GM23338 (cell line): ENCODE results near the gene AGBL4. TPM values are rescaled to one million over a fixed set of nuclear protein-coding genes. Genes with fewer than 3 reads are reported as not detected.

Experiments
- ATAC-seq: fragments of 200-7000 bp; cut with Tn5 transposase; 3 replicates; pipeline ENCODE4 v1.9.1; 2020
- DNase-seq: peaks from one replicate; pipeline ENCODE4 v3.0.0-alpha.2; 2015; ENCODE audit warnings: low spot score
- H2AFZ ChIP-seq: fragments of 200-600 bp; sonication (generic); 2 replicates; pipeline ENCODE4 v1.8.0; 2016; ENCODE audit warnings: antibody characterized with exemption, mild to moderate bottlenecking, moderate library complexity
- H3F3A ChIP-seq: fragments of 200-600 bp; sonication (generic); replicated peaks from 2 replicates; pipeline ENCODE4 v1.8.0; 2017; ENCODE audit warnings: antibody characterized with exemption, mixed run types, low read depth
- H3K27ac ChIP-seq: fragments of 200-600 bp; sonication (generic); 2 replicates; pipeline ENCODE4 v1.6.1; 2016; ENCODE audit warnings: low read depth
- H3K27me3 ChIP-seq: fragments of 200-600 bp; sonication (generic); 2 replicates; pipeline ENCODE4 v1.8.0; 2016; ENCODE audit warnings: mild to moderate bottlenecking, mixed run types, moderate library complexity; ENCODE audit not compliant: insufficient read depth
- H3K36me3 ChIP-seq: fragments of 200-600 bp; sonication (generic); 2 replicates; pipeline ENCODE4 v1.8.0; 2016; ENCODE audit warnings: mild to moderate bottlenecking; ENCODE audit not compliant: insufficient read depth
- H3K4me1 ChIP-seq: fragments of 200-600 bp; sonication (generic); 2 replicates; pipeline ENCODE4 v1.8.0; 2016; ENCODE audit warnings: mild to moderate bottlenecking, moderate library complexity; ENCODE audit not compliant: insufficient read depth
- H3K4me2 ChIP-seq: fragments of 200-600 bp; sonication (generic); 2 replicates; pipeline ENCODE4 v1.7.1; 2017; ENCODE audit warnings: mixed run types
- H3K4me3 ChIP-seq: fragments of 200-600 bp; sonication (generic); 2 replicates; pipeline ENCODE4 v1.6.1; 2016; ENCODE audit warnings: mixed run types
- H3K79me2 ChIP-seq: fragments of 200-600 bp; sonication (generic); replicated peaks from 2 replicates; pipeline ENCODE4 v1.8.0; 2017; ENCODE audit warnings: mild to moderate bottlenecking; ENCODE audit not compliant: insufficient read depth
- H3K9me2 ChIP-seq: fragments of 200-600 bp; sonication (generic); 2 replicates; pipeline ENCODE4 v1.8.0; 2017; ENCODE audit not compliant: insufficient read depth
- H4K20me1 ChIP-seq: fragments of 200-600 bp; sonication (generic); replicated peaks from 2 replicates; pipeline ENCODE4 v1.8.0; 2017; ENCODE audit warnings: mild to moderate bottlenecking; ENCODE audit not compliant: insufficient read depth
- H3K27ac Mint-ChIP-seq: 2 replicates; pipeline ENCODE4 v1.8.0; 2020; ENCODE audit warnings: inconsistent platforms, mild to moderate bottlenecking, moderate library complexity, mixed read lengths
- H3K27me3 Mint-ChIP-seq: 3 replicates; pipeline ENCODE4 v1.8.0; 2022; ENCODE audit warnings: low read depth, mild to moderate bottlenecking, moderate library complexity, mixed read lengths, inconsistent platforms; ENCODE audit not compliant: insufficient read depth, poor library complexity
- H3K36me3 Mint-ChIP-seq: 3 replicates; pipeline ENCODE4 v1.8.0; 2021; ENCODE audit warnings: low read depth, mild to moderate bottlenecking, inconsistent platforms, moderate library complexity, mixed read lengths
- H3K4me1 Mint-ChIP-seq: 3 replicates; pipeline ENCODE4 v1.8.0; 2020; ENCODE audit warnings: mild to moderate bottlenecking, inconsistent platforms, mixed read lengths
- H3K4me3 Mint-ChIP-seq: 3 replicates; pipeline ENCODE4 v1.8.0; 2021; ENCODE audit warnings: moderate library complexity, mild to moderate bottlenecking, inconsistent platforms, mixed read lengths
- H3K9me3 Mint-ChIP-seq: 3 replicates; pipeline ENCODE4 v1.8.0; 2020; ENCODE audit warnings: moderate library complexity, mild to moderate bottlenecking, inconsistent platforms, mixed read lengths
- CREB1 ChIP-seq: fragments of 250-450 bp; sonication (Bioruptor Pico); IDR thresholded peaks from 2 replicates; pipeline ENCODE4 v1.5.0; 2020; ENCODE audit warnings: low read depth, mild to moderate bottlenecking, moderate library complexity
- EZH2 ChIP-seq: fragments of 200-600 bp; sonication (generic); IDR thresholded peaks from one replicate; pipeline ENCODE4 v1.8.0; 2017; ENCODE audit warnings: antibody characterized with exemption, mild to moderate bottlenecking, low read depth; ENCODE audit not compliant: unreplicated experiment
- EZH2phosphoT487 ChIP-seq: fragments of 200-600 bp; sonication (generic); IDR thresholded peaks from one replicate; pipeline ENCODE4 v1.8.1; 2018; ENCODE audit warnings: antibody characterized with exemption; ENCODE audit not compliant: unreplicated experiment
- JUNB ChIP-seq: IDR thresholded peaks from one replicate; pipeline ENCODE4 v1.6.1; 2016; ENCODE audit warnings: antibody characterized with exemption; ENCODE audit not compliant: unreplicated experiment
- NANOG ChIP-seq: IDR thresholded peaks from 2 replicates; pipeline ENCODE4 v1.6.1; 2016; ENCODE audit warnings: antibody characterized with exemption, borderline replicate concordance
- POLR2AphosphoS5 ChIP-seq: IDR thresholded peaks from 2 replicates; pipeline ENCODE4 v1.6.1; 2016; ENCODE audit warnings: antibody characterized with exemption, low read depth
- STAT1 ChIP-seq: IDR thresholded peaks from one replicate; pipeline ENCODE4 v1.6.1; 2016; ENCODE audit warnings: antibody characterized with exemption; ENCODE audit not compliant: unreplicated experiment
- ZNF114 ChIP-seq: fragments of 250-450 bp; sonication (Bioruptor Pico); IDR thresholded peaks from 2 replicates; pipeline ENCODE4 v1.5.0; 2020; ENCODE audit warnings: mild to moderate bottlenecking, moderate library complexity
- polyA plus RNA-seq: library from polyadenylated mRNA; unstranded; fragments of >200 nt; fragmentation: Nextera tagmentation; extraction: Ambion mirVana; gene quantifications from 2 replicates; pipeline ENCODE4 v1.2.1, GENCODE V29; 2016
- total RNA-seq: library from RNA; depleted of rRNA; stranded (reverse); fragments of >200 nt; shearing (Covaris generic); gene quantifications from 2 replicates; pipeline ENCODE4 v1.2.3, GENCODE V29; 2014
- TF ChIP-seq, protein P1 (sequence below): fragments of 250-450 bp; sonication (Bioruptor Pico); IDR thresholded peaks from 2 replicates; pipeline ENCODE4 v1.5.0; 2020; ENCODE audit warnings: mild to moderate bottlenecking, moderate library complexity
- TF ChIP-seq, protein P2 (sequence below): IDR thresholded peaks from 2 replicates; pipeline ENCODE4 v1.6.1; 2016; ENCODE audit warnings: antibody characterized with exemption
- TF ChIP-seq, protein P3 (sequence below): IDR thresholded peaks from one replicate; pipeline ENCODE4 v1.6.1; 2018; ENCODE audit warnings: antibody characterized with exemption; ENCODE audit not compliant: unreplicated experiment

Gene AGBL4
- total and polyA plus RNA-seq, 2 experiments from 2014 or later: 0.91 to 1.5 TPM

DNA sequence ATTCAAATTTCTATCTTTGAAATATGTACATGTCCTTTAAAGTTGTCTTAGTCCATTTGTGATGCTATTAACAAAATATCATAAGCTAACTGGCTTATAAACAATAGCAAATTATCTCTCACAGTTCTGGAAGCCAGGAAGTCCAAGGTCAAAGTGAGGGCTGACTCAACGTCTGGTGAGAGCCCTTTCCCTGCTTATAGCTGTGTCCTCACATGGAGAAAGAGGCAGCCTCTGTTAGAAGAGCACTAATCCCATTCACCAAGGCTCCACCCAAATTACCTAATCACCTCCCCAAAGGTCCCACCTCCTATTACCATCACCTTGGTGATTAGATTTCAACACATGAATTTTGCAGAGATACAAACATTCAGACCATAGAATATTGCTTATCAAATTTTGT lies 797.0 kb downstream of the AGBL4 start (continued):
- TF ChIP-seq, protein P1, sequence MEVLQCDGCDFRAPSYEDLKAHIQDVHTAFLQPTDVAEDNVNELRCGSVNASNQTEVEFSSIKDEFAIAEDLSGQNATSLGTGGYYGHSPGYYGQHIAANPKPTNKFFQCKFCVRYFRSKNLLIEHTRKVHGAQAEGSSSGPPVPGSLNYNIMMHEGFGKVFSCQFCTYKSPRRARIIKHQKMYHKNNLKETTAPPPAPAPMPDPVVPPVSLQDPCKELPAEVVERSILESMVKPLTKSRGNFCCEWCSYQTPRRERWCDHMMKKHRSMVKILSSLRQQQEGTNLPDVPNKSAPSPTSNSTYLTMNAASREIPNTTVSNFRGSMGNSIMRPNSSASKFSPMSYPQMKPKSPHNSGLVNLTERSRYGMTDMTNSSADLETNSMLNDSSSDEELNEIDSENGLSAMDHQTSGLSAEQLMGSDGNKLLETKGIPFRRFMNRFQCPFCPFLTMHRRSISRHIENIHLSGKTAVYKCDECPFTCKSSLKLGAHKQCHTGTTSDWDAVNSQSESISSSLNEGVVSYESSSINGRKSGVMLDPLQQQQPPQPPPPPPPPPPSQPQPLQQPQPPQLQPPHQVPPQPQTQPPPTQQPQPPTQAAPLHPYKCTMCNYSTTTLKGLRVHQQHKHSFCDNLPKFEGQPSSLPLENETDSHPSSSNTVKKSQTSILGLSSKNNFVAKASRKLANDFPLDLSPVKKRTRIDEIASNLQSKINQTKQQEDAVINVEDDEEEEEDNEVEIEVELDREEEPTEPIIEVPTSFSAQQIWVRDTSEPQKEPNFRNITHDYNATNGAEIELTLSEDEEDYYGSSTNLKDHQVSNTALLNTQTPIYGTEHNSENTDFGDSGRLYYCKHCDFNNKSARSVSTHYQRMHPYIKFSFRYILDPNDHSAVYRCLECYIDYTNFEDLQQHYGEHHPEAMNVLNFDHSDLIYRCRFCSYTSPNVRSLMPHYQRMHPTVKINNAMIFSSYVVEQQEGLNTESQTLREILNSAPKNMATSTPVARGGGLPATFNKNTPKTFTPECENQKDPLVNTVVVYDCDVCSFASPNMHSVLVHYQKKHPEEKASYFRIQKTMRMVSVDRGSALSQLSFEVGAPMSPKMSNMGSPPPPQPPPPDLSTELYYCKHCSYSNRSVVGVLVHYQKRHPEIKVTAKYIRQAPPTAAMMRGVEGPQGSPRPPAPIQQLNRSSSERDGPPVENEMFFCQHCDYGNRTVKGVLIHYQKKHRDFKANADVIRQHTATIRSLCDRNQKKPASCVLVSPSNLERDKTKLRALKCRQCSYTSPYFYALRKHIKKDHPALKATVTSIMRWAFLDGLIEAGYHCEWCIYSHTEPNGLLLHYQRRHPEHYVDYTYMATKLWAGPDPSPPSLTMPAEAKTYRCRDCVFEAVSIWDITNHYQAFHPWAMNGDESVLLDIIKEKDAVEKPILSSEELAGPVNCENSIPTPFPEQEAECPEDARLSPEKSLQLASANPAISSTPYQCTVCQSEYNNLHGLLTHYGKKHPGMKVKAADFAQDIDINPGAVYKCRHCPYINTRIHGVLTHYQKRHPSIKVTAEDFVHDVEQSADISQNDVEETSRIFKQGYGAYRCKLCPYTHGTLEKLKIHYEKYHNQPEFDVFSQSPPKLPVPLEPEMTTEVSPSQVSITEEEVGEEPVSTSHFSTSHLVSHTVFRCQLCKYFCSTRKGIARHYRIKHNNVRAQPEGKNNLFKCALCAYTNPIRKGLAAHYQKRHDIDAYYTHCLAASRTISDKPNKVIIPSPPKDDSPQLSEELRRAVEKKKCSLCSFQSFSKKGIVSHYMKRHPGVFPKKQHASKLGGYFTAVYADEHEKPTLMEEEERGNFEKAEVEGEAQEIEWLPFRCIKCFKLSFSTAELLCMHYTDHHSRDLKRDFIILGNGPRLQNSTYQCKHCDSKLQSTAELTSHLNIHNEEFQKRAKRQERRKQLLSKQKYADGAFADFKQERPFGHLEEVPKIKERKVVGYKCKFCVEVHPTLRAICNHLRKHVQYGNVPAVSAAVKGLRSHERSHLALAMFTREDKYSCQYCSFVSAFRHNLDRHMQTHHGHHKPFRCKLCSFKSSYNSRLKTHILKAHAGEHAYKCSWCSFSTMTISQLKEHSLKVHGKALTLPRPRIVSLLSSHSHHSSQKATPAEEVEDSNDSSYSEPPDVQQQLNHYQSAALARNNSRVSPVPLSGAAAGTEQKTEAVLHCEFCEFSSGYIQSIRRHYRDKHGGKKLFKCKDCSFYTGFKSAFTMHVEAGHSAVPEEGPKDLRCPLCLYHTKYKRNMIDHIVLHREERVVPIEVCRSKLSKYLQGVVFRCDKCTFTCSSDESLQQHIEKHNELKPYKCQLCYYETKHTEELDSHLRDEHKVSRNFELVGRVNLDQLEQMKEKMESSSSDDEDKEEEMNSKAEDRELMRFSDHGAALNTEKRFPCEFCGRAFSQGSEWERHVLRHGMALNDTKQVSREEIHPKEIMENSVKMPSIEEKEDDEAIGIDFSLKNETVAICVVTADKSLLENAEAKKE (CRISPR knock-in tag): no peak
- TF ChIP-seq, protein P2, sequence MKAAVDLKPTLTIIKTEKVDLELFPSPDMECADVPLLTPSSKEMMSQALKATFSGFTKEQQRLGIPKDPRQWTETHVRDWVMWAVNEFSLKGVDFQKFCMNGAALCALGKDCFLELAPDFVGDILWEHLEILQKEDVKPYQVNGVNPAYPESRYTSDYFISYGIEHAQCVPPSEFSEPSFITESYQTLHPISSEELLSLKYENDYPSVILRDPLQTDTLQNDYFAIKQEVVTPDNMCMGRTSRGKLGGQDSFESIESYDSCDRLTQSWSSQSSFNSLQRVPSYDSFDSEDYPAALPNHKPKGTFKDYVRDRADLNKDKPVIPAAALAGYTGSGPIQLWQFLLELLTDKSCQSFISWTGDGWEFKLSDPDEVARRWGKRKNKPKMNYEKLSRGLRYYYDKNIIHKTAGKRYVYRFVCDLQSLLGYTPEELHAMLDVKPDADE: no peak
- TF ChIP-seq STAT1 (no peak), EZH2phosphoT487 (no peak)

DNA sequence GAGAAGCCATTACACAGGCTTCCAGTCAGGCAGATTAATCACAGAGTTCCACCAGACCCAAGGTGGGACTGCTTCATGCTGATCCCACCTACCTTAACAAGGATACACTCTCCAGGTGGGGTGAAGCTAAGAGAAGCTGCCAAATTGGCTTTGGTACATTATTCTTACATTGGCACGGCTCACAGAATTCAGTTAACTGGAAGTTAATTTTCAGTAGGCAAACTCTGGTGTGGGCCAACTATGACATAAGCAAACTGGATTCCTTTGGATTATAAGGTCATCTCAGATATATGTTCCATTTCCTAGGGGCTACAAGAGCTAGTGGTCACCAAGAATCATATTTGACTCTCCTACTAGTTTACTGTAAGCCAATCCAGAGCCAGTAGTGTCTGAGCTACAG lies 798.3 kb downstream of the AGBL4 start:
- no peak for DNase-seq
- no peaks in the 10 kb centered on the region for H3F3A ChIP-seq
- H3K4me3 ChIP-seq: no peak overlapping the region
- no peaks in the 10 kb centered on the region for H3K9me2 ChIP-seq
- Mint-ChIP-seq H3K27me3 (peaks cover 4% of the 10 kb centered on the region), H3K36me3 (peaks cover 10% of the 10 kb centered on the region), H3K4me3 (no peak overlapping the region), H3K27ac (no peak overlapping the region), H3K4me1 (no peaks in the 10 kb centered on the region), H3K9me3 (peaks cover 32% of the 10 kb centered on the region)
- H2AFZ ChIP-seq: no peak overlapping the region
- no peaks in the 10 kb centered on the region for H3K79me2 ChIP-seq
- no peak for ATAC-seq
- H4K20me1 ChIP-seq: no peaks in the 10 kb centered on the region
- no peak overlapping the region for H3K27ac ChIP-seq
- H3K36me3 ChIP-seq: no peaks in the 10 kb centered on the region
- H3K4me1 ChIP-seq: no peaks in the 10 kb centered on the region
- H3K27me3 ChIP-seq: no peaks in the 10 kb centered on the region
- no peak overlapping the region for H3K4me2 ChIP-seq
- TF ChIP-seq ZNF114 (no peak), STAT1 (no peak), CREB1 (CRISPR knock-in tag) (no peak), EZH2 (no peak), POLR2AphosphoS5 (no peak), JUNB (no peak), NANOG (no peak), EZH2phosphoT487 (no peak)
- TF ChIP-seq, protein P3, sequence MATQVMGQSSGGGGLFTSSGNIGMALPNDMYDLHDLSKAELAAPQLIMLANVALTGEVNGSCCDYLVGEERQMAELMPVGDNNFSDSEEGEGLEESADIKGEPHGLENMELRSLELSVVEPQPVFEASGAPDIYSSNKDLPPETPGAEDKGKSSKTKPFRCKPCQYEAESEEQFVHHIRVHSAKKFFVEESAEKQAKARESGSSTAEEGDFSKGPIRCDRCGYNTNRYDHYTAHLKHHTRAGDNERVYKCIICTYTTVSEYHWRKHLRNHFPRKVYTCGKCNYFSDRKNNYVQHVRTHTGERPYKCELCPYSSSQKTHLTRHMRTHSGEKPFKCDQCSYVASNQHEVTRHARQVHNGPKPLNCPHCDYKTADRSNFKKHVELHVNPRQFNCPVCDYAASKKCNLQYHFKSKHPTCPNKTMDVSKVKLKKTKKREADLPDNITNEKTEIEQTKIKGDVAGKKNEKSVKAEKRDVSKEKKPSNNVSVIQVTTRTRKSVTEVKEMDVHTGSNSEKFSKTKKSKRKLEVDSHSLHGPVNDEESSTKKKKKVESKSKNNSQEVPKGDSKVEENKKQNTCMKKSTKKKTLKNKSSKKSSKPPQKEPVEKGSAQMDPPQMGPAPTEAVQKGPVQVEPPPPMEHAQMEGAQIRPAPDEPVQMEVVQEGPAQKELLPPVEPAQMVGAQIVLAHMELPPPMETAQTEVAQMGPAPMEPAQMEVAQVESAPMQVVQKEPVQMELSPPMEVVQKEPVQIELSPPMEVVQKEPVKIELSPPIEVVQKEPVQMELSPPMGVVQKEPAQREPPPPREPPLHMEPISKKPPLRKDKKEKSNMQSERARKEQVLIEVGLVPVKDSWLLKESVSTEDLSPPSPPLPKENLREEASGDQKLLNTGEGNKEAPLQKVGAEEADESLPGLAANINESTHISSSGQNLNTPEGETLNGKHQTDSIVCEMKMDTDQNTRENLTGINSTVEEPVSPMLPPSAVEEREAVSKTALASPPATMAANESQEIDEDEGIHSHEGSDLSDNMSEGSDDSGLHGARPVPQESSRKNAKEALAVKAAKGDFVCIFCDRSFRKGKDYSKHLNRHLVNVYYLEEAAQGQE: no peak
